ENCODE measurements around the gene ULK1.

Gene ULK1

DNA sequence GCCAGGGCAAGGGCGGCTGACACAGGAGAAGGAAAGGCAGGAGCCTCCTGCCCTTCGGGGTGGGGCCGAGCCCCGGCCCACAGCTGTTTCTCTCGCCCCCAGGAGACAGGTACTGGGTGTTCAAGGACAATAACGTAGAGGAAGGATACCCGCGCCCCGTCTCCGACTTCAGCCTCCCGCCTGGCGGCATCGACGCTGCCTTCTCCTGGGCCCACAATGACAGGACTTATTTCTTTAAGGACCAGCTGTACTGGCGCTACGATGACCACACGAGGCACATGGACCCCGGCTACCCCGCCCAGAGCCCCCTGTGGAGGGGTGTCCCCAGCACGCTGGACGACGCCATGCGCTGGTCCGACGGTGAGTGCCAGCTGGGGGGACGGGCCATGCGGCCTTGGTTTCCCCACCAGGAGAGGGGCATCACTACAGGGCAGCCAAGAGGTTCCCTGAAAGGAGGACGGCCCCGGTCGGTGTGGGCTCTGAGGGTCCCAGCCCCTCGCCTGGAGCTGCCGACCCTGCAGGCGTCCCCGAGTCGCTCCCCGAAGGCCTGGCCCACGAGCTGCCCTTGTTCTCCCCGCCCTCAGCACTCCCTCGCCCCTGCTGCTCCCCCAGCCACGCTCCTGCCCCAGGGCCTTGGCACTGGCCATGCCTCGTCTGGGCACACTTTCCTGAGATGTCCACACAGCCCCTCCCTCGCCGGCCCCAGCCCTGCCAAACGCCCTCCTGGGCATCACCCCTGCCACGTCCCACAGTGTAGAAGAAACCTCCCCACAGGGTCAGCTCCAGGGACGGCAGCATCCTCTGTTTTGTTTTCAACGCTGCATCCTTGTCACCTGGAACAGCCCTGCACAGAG lies 44.5 kb upstream of the ULK1 start:
- no peak for TF ChIP-seq RAD21 (IDR thresholded peaks at IDR 0.05; ENCODE audit: low read depth)
- no peak for TF ChIP-seq EP300 (IDR thresholded peaks at IDR 0.05; ENCODE audit: borderline replicate concordance)
- TF ChIP-seq TEAD4 (IDR thresholded peaks at IDR 0.05) = no peak
- no peak for TF ChIP-seq TCF12 (IDR thresholded peaks at IDR 0.05; ENCODE audit: low read depth)
- TF ChIP-seq ZBTB7A (IDR thresholded peaks at IDR 0.05; ENCODE audit: low read depth) = no peak
- TF ChIP-seq, protein P1, sequence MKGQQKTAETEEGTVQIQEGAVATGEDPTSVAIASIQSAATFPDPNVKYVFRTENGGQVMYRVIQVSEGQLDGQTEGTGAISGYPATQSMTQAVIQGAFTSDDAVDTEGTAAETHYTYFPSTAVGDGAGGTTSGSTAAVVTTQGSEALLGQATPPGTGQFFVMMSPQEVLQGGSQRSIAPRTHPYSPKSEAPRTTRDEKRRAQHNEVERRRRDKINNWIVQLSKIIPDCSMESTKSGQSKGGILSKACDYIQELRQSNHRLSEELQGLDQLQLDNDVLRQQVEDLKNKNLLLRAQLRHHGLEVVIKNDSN (IDR thresholded peaks at IDR 0.05) = no peak
- no peak for TF ChIP-seq FOXM1 (IDR thresholded peaks at IDR 0.05; ENCODE audit: borderline replicate concordance, low read depth)
- no peak for TF ChIP-seq YY1 (IDR thresholded peaks at IDR 0.05; ENCODE audit: low read depth)

DNA sequence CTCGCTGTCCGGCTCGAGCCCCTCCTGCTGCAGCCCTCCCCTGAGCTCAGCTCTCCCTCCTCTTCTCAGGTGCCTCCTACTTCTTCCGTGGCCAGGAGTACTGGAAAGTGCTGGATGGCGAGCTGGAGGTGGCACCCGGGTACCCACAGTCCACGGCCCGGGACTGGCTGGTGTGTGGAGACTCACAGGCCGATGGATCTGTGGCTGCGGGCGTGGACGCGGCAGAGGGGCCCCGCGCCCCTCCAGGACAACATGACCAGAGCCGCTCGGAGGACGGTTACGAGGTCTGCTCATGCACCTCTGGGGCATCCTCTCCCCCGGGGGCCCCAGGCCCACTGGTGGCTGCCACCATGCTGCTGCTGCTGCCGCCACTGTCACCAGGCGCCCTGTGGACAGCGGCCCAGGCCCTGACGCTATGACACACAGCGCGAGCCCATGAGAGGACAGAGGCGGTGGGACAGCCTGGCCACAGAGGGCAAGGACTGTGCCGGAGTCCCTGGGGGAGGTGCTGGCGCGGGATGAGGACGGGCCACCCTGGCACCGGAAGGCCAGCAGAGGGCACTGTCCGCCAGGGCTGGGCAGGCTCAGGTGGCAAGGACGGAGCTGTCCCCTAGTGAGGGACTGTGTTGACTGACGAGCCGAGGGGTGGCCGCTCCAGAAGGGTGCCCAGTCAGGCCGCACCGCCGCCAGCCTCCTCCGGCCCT lies 43.4 kb upstream of the ULK1 start:
- TF ChIP-seq FOXM1 (IDR thresholded peaks at IDR 0.05; ENCODE audit: borderline replicate concordance, low read depth) (no peak), ZBTB7A (IDR thresholded peaks at IDR 0.05; ENCODE audit: low read depth) (no peak), TCF12 (IDR thresholded peaks at IDR 0.05; ENCODE audit: low read depth) (no peak), EP300 (IDR thresholded peaks at IDR 0.05; ENCODE audit: borderline replicate concordance) (no peak), TEAD4 (IDR thresholded peaks at IDR 0.05) (no peak), YY1 (IDR thresholded peaks at IDR 0.05; ENCODE audit: low read depth) (no peak), TAF1 (IDR thresholded peaks at IDR 0.05; ENCODE audit: low read depth) (no peak), NFIC (IDR thresholded peaks at IDR 0.05) (no peak), CEBPB (IDR thresholded peaks at IDR 0.05) (no peak), RAD21 (IDR thresholded peaks at IDR 0.05; ENCODE audit: low read depth) (no peak), CREB1 (IDR thresholded peaks at IDR 0.05; ENCODE audit: low read depth) (no peak), EGR1 (IDR thresholded peaks at IDR 0.05) (no peak)
- TF ChIP-seq, protein P1 (IDR thresholded peaks at IDR 0.05) = no peak
- TF ChIP-seq, protein P2, sequence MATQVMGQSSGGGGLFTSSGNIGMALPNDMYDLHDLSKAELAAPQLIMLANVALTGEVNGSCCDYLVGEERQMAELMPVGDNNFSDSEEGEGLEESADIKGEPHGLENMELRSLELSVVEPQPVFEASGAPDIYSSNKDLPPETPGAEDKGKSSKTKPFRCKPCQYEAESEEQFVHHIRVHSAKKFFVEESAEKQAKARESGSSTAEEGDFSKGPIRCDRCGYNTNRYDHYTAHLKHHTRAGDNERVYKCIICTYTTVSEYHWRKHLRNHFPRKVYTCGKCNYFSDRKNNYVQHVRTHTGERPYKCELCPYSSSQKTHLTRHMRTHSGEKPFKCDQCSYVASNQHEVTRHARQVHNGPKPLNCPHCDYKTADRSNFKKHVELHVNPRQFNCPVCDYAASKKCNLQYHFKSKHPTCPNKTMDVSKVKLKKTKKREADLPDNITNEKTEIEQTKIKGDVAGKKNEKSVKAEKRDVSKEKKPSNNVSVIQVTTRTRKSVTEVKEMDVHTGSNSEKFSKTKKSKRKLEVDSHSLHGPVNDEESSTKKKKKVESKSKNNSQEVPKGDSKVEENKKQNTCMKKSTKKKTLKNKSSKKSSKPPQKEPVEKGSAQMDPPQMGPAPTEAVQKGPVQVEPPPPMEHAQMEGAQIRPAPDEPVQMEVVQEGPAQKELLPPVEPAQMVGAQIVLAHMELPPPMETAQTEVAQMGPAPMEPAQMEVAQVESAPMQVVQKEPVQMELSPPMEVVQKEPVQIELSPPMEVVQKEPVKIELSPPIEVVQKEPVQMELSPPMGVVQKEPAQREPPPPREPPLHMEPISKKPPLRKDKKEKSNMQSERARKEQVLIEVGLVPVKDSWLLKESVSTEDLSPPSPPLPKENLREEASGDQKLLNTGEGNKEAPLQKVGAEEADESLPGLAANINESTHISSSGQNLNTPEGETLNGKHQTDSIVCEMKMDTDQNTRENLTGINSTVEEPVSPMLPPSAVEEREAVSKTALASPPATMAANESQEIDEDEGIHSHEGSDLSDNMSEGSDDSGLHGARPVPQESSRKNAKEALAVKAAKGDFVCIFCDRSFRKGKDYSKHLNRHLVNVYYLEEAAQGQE (IDR thresholded peaks at IDR 0.05; ENCODE audit: low read depth) = no peak
- TF ChIP-seq, protein P3, sequence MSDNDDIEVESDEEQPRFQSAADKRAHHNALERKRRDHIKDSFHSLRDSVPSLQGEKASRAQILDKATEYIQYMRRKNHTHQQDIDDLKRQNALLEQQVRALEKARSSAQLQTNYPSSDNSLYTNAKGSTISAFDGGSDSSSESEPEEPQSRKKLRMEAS (IDR thresholded peaks at IDR 0.05) = no peak

DNA sequence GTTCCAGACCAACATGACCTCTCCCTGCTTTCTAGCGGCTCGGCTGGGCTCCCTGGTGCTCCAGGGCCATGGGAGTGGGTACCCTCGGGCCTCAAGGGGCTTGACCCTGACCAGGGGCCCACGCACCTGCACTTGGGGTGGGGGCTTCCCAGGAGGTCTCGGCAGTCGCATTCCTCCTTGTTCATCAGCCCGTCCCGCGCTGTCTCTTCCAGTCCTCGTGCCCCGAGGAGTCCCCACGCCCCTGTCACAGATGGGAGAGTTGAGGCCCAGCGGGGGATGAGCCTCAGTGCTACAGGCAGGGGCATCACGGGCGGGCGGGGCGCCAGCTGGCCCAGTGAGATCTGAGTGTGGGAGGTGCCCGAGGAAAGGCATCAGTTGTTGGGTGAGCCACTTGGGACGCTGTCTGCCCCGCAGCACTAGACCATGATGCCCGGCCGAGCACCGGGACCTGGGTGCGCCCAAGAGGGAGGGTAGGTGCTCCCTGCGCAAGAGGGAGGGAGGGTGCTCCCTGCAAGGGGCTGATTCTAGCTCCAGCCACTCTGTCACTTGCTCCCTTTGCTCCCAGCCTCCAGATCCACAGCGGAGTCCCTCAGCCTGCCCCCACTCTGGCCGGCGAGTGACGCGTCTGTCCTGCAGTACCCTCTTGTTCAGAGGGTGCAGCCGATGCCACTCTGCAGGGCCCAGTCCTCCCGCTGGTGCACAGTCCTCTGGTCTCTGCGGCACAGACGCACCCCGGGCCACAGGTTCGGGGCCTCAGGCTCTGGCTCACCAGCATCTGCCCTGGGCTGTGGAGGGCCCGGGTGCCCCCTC lies 42.5 kb upstream of the ULK1 start:
- no peak for TF ChIP-seq EGR1 (IDR thresholded peaks at IDR 0.05)
- no peak for TF ChIP-seq NFIC (IDR thresholded peaks at IDR 0.05)
- no peak for TF ChIP-seq TCF12 (IDR thresholded peaks at IDR 0.05; ENCODE audit: low read depth)
- no peak for TF ChIP-seq ZBTB7A (IDR thresholded peaks at IDR 0.05; ENCODE audit: low read depth)
- TF ChIP-seq EP300 (IDR thresholded peaks at IDR 0.05; ENCODE audit: borderline replicate concordance) = no peak
- TF ChIP-seq, protein P3 (IDR thresholded peaks at IDR 0.05) = no peak

DNA sequence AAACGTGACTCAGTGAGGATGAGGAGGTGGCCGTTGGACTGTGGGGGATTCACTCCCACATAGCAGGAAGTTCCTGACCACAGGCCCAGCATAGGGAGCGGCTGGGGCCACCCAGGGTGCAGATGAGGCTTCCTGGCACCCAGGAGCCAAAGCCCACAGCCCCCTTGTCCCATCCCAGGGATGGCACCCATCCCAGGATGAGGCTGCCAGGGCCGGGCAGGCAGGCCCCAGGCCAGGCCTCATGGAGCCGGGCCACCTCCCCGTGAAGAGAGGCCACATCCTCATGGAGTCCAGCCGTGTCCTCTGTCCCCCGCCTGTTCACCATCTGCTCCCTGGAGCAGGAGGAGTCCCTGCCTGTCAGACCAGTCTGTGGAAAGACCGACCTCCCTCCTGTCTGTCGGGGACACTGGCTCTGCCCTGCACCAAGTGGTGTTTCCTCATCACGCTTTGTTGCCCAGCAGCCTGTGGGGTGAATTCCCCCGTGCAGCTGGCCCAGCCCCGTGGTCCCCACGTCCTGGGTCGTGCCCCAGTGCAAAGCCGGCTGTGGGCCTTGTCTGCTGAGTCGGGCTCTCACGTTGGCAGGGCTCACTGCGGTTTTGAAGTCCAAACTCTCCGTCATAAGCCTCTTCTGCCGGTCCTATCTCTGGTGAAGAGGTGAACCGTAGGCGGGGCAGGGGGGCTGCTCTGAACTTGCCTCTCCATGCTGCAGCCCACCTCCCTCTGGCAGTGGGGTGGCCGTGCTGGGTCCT lies 41.7 kb upstream of the ULK1 start:
- TF ChIP-seq RAD21 (IDR thresholded peaks at IDR 0.05; ENCODE audit: low read depth) = no peak
- TF ChIP-seq EP300 (IDR thresholded peaks at IDR 0.05; ENCODE audit: borderline replicate concordance) = no peak
- no peak for TF ChIP-seq YY1 (IDR thresholded peaks at IDR 0.05; ENCODE audit: low read depth)
- TF ChIP-seq, protein P2 (IDR thresholded peaks at IDR 0.05; ENCODE audit: low read depth) = no peak
- TF ChIP-seq, protein P3 (IDR thresholded peaks at IDR 0.05) = no peak
- TF ChIP-seq, protein P1 (IDR thresholded peaks at IDR 0.05) = no peak
- no peak for TF ChIP-seq TCF12 (IDR thresholded peaks at IDR 0.05; ENCODE audit: low read depth)
- no peak for TF ChIP-seq ZBTB7A (IDR thresholded peaks at IDR 0.05; ENCODE audit: low read depth)
- no peak for TF ChIP-seq CEBPB (IDR thresholded peaks at IDR 0.05)
- TF ChIP-seq CREB1 (IDR thresholded peaks at IDR 0.05; ENCODE audit: low read depth) = no peak
- TF ChIP-seq EGR1 (IDR thresholded peaks at IDR 0.05) = no peak
- no peak for TF ChIP-seq TEAD4 (IDR thresholded peaks at IDR 0.05)
- TF ChIP-seq FOXM1 (IDR thresholded peaks at IDR 0.05; ENCODE audit: borderline replicate concordance, low read depth) = no peak
- no peak for TF ChIP-seq TAF1 (IDR thresholded peaks at IDR 0.05; ENCODE audit: low read depth)
- no peak for TF ChIP-seq NFIC (IDR thresholded peaks at IDR 0.05)
